Stimulated activated memory B cell treated with anti-CD40 and anti-IgM and Interleukin-4, amounts not matched to agents 10 μg/mL and 1 μg/mL and 100 μg/mL, for 72 hours (primary cell): ENCODE results near the gene FST.

Source experiments
- ATAC-seq: fragments of 150-1000 bp; cut with Tn5 transposase; 2 replicates; pipeline ENCODE4 v1.10.0; 2021
- H3K27ac Mint-ChIP-seq: one replicate; pipeline ENCODE4 v1.8.0; 2022; ENCODE audit warnings: mild to moderate bottlenecking, mixed read lengths
- H3K27me3 Mint-ChIP-seq: one replicate; pipeline ENCODE4 v1.8.0; 2022; ENCODE audit warnings: mixed read lengths
- H3K36me3 Mint-ChIP-seq: one replicate; pipeline ENCODE4 v1.8.0; 2022; ENCODE audit warnings: mixed read lengths
- H3K4me1 Mint-ChIP-seq: one replicate; pipeline ENCODE4 v1.8.0; 2022; ENCODE audit warnings: mixed read lengths
- H3K4me3 Mint-ChIP-seq: one replicate; pipeline ENCODE4 v1.8.0; 2022; ENCODE audit warnings: mild to moderate bottlenecking, moderate library complexity, mixed read lengths
- H3K9me3 Mint-ChIP-seq: one replicate; pipeline ENCODE4 v1.8.0; 2022; ENCODE audit warnings: mixed read lengths

FST gene

DNA sequence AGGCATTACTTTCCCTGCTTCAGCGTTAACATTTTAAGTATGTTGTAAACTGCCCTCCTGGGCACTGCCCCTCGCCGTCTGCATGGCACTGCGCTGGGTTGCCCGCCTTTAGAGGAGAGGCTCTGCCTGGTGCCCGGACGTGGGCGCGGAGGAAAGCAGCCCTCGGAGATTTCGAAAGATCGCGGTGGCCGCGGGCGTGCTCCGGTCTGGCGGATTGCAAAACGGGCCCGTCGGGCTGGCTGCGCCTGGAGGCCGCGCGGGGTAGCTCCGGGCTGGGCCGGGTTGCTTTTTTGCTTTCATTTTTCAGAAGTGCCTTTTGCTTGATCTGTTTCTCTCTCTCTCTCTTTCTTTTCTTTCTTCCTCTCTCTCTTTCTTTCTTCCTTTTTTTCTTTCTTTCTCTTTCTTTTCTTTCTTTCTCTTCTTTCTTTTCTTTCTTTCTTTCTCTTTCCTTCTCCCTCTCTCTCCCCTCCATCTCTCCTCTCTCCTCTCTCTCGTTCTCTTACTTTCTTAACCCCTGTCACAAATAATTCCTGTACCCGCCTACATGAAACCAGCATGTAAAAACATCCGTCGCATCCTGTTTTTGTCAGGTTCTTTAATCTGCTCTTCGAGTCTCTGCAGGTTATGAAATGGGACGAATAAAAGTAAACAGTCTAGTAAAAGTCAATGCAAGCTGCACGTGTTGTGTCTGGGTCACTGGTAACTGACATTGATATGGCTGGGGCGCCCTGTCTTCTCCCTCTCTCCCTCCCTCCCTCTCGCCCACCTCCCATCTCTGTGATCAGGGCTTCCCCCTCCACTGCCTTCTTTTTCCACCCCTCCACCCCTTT lies 1.7 kb downstream of the FST start:
- peaks cover 43% of the 10 kb centered on the region for H3K4me1 Mint-ChIP-seq
- H3K9me3 Mint-ChIP-seq = no peaks in the 10 kb centered on the region
- peaks cover 60% of the 10 kb centered on the region for H3K27me3 Mint-ChIP-seq
- peak overlapping the region; percentile 68 for H3K27ac Mint-ChIP-seq
- H3K36me3 Mint-ChIP-seq = no peaks in the 10 kb centered on the region
- peak; percentile 68 for ATAC-seq
- H3K4me3 Mint-ChIP-seq = peak overlapping the region; percentile 92

DNA sequence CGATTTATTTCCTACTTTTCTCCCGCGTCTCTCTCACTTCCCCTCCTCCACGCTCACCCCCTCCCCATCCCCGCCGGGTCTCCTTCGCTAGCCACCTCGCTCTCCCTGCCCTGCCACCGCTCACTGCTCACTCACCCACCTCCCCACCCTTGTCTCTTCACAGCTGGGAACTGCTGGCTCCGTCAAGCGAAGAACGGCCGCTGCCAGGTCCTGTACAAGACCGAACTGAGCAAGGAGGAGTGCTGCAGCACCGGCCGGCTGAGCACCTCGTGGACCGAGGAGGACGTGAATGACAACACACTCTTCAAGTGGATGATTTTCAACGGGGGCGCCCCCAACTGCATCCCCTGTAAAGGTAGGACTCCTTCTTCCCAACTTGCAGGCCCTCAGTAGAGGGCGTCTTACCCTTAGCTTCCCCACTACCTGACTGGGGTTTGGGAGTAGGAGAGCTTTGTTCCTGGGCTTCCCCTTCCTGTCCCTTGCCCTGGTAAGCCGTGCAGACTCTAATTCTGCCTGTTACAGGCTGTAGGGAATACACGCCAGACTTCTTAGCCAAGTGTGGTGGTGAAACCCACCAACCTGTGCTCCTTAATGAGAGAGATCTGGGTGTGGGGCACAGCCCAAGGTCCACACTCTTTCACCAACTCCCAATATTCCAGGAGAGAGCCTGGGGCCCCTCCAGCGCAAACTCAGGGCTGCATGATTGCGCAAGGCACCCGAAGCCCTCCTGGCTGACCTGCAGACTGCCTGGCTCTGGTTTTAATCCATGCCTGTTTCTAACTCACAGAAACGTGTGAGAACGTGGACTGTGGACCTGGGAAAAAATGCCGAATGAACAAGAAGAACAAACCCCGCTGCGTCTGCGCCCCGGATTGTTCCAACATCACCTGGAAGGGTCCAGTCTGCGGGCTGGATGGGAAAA lies 2.5 kb downstream of the FST start:
- peak overlapping the region; percentile 68 for H3K27ac Mint-ChIP-seq
- peak; percentile 53 for ATAC-seq
- no peaks in the 10 kb centered on the region for H3K9me3 Mint-ChIP-seq
- no peaks in the 10 kb centered on the region for H3K36me3 Mint-ChIP-seq
- peaks cover 59% of the 10 kb centered on the region for H3K27me3 Mint-ChIP-seq
- H3K4me1 Mint-ChIP-seq = peaks cover 43% of the 10 kb centered on the region
- H3K4me3 Mint-ChIP-seq = peak overlapping the region; percentile 92

DNA sequence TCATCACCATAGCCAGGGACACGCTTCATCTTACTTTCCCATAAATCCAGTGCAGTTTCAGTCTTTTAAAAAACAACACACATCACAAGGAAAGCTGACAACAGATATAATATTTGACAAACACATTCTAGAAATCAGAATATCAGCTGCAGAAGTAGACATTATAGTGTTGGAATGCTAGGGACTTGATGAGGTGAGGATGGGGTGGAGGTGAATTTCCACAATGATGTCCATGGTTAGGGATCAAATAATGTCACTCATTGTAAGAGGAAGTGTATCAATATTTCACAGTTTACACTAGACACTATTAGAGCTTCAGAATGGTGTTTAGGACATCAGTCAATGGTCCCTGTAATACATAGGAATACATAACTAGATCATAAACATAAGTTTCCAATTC lies 7.0 kb downstream of the FST start:
- peaks cover 24% of the 10 kb centered on the region for H3K27me3 Mint-ChIP-seq
- ATAC-seq = no peak
- H3K36me3 Mint-ChIP-seq = no peaks in the 10 kb centered on the region
- H3K9me3 Mint-ChIP-seq = peaks cover 2% of the 10 kb centered on the region
- H3K4me1 Mint-ChIP-seq = peaks cover 10% of the 10 kb centered on the region
- no peak overlapping the region for H3K27ac Mint-ChIP-seq
- H3K4me3 Mint-ChIP-seq = no peak overlapping the region

DNA sequence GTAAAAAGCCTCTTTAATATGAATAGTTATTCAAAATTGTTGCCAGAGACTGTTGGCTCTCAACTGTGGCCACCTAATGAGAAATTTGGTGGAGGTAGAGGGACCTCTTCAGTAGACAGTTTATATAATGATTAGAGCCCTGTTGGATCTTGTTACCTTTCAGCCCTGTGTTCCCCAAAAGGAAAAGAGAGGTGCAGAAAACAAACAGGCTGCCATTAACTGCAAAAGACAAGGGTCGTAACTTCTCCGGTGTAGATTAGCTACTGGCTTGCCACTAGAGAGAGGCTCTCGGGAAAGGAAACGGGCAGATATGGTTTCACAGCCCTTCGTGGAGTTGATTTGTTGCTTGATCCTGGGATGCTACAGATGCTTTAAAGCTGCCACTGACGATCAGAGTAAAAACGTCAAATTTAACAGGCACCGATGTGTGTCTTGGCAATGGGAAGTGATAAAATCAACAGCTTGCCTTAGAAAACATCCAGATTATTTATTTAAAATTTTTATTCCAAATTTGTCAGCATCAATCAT lies 7.8 kb downstream of the FST start:
- Mint-ChIP-seq H3K36me3 (no peaks in the 10 kb centered on the region), H3K9me3 (peaks cover 2% of the 10 kb centered on the region), H3K27me3 (peaks cover 24% of the 10 kb centered on the region)

DNA sequence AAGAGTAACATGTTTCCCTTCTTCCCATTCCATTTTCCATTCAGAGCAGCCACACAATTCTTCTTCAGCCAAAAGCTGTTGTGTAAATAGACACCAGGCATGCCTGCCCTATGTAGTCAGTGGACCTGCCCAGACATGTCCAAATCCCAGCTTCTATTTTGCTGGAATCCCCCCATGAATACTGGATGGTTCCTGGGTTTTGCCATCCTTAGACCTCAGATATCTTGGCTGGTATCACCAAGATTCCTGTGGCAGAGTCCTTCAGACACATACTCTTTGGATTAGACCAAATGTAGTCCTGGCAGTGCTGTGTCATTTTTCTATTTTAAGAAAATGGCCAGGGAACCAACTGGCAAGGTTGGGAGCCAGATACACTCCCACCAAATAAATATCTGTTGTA lies 10.3 kb downstream of the FST start:
- H3K4me1 Mint-ChIP-seq = no peaks in the 10 kb centered on the region
- H3K36me3 Mint-ChIP-seq = no peaks in the 10 kb centered on the region
- H3K27me3 Mint-ChIP-seq = peaks cover 35% of the 10 kb centered on the region
- no peak overlapping the region for H3K27ac Mint-ChIP-seq
- H3K9me3 Mint-ChIP-seq = peaks cover 5% of the 10 kb centered on the region
- no peak overlapping the region for H3K4me3 Mint-ChIP-seq
- no peak for ATAC-seq

More for the DNA sequence above, 7.8 kb downstream of the FST start:
- H3K4me1 Mint-ChIP-seq = peaks cover 2% of the 10 kb centered on the region
- no peak for ATAC-seq
- no peak overlapping the region for H3K27ac Mint-ChIP-seq
- no peak overlapping the region for H3K4me3 Mint-ChIP-seq

DNA sequence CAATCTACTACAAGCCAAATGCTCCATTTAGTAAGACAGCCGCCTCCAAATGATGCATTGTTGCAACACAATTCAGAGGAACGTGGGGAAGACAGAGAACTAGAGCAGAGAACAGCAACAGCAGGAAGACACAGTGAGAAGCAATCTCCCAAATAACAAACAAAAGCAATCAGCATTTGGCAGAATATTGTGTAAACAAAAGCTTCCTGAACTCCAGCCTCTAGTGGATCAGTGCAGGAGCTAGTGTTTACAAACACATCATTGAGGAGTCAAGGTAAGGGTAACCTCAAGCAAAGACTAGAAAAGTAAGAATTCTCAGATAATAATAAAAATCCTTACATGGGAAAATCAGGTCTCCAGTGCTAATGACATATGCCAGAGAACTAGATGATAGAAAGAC lies 20.6 kb downstream of the FST start:
- H3K27ac Mint-ChIP-seq = no peak overlapping the region

DNA sequence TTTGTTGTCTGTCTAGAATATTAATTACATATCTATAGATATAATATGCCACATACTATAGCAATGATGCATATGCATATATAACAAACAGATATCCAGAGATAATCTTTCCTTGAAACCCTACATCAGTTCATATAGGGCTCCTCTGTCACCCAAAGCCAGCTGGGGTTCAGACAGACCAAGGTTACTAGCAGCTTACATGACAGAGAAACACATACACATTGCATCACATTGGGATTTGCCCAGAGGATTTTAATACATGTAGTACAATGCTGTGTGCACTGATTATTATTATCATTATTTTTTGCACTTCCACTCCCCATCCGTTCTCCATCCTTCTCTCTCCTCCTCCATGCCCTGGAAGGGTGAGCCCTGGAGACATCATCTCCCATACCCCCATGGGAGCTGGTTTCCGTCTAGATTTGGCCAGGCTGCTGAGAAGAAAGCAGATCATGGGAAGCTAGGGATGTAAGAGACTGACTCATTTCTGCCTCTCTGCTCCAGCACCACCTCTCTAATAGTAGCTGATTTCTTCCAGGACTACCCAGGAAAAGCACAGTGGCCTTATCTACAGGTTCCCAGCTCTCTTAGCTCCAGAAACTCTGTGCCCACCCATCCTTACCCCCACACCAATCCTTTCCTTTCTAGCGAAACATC lies 23.3 kb downstream of the FST start:
- H3K9me3 Mint-ChIP-seq = peaks cover 6% of the 10 kb centered on the region
- ATAC-seq = peak; percentile 36
- no peaks in the 10 kb centered on the region for H3K27me3 Mint-ChIP-seq
- H3K36me3 Mint-ChIP-seq = no peaks in the 10 kb centered on the region
- H3K4me1 Mint-ChIP-seq = no peaks in the 10 kb centered on the region
- H3K27ac Mint-ChIP-seq = no peak overlapping the region
- no peak overlapping the region for H3K4me3 Mint-ChIP-seq

More for the DNA sequence above, 20.6 kb downstream of the FST start:
- H3K4me1 Mint-ChIP-seq = no peaks in the 10 kb centered on the region
- no peaks in the 10 kb centered on the region for H3K36me3 Mint-ChIP-seq
- no peak for ATAC-seq
- H3K27me3 Mint-ChIP-seq = peaks cover 11% of the 10 kb centered on the region
- peaks cover 3% of the 10 kb centered on the region for H3K9me3 Mint-ChIP-seq
- no peak overlapping the region for H3K4me3 Mint-ChIP-seq

DNA sequence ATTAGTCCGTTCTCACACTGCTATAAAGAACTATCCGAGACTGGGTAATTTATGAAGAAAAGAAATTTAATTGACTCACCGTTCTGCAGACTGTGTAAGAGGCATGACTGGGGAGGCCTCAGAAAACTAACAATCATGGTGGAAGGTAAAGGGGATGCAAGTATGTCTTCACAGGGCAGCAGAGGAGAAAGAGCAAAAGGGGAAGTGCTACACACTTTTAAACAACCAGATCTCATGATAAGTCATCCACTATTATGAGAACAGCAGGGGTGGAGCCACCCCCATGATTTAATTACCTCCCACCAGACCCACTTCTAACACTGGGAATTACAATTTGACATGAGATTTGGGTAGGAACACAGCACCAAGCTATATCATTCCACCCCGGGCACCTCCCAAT lies 26.6 kb downstream of the FST start:
- H3K36me3 Mint-ChIP-seq = peaks cover 5% of the 10 kb centered on the region
- no peak for ATAC-seq
- H3K4me1 Mint-ChIP-seq = no peaks in the 10 kb centered on the region
- H3K9me3 Mint-ChIP-seq = peaks cover 27% of the 10 kb centered on the region
- no peak overlapping the region for H3K27ac Mint-ChIP-seq
- no peak overlapping the region for H3K4me3 Mint-ChIP-seq
- no peaks in the 10 kb centered on the region for H3K27me3 Mint-ChIP-seq

DNA sequence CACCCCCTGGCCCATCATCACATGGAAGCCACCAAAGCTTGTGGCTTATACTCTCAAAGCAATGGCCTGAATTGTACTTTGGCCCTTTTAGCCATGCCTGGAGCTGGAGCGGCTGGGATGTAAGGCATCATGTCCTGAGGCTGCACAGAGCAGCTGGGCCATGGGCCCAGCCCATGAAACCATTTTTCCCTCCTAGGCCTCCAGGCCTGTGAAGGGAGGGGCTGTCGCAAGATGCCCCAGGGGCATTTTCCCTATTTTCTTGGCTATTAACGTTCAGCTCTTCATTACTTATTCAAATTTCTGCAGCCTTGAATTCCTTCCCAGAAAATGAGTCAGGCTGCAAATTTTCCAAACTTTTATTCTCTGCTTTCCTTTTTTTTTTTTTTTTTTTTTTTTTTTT lies 27.7 kb downstream of the FST start:
- Mint-ChIP-seq H3K27ac (no peak overlapping the region), H3K27me3 (no peaks in the 10 kb centered on the region), H3K9me3 (peaks cover 27% of the 10 kb centered on the region), H3K4me3 (no peak overlapping the region), H3K4me1 (no peaks in the 10 kb centered on the region), H3K36me3 (peaks cover 5% of the 10 kb centered on the region)
- ATAC-seq = no peak

DNA sequence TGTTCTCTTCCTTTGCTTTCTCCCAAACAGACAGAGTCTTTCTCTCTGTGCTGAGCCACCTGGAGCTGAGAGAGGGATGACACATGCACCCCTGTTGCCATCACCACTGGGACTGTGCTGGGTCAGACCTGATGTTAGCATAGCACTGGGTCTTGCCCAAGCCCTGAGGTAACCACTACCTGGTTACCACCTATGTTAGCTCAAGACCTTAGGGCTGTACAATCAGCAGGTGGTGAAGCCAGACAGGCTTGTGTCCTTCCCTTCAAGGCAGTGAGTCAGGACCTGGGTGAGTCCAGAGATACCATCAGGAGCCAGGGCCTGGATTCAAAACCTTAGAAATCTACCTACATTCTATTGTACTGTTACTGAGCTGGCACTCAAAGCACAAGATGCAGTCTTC lies 32.1 kb downstream of the FST start:
- Mint-ChIP-seq H3K4me1 (no peaks in the 10 kb centered on the region), H3K27ac (no peak overlapping the region), H3K4me3 (no peak overlapping the region), H3K27me3 (no peaks in the 10 kb centered on the region), H3K9me3 (peaks cover 21% of the 10 kb centered on the region), H3K36me3 (peaks cover 5% of the 10 kb centered on the region)
- ATAC-seq = no peak

DNA sequence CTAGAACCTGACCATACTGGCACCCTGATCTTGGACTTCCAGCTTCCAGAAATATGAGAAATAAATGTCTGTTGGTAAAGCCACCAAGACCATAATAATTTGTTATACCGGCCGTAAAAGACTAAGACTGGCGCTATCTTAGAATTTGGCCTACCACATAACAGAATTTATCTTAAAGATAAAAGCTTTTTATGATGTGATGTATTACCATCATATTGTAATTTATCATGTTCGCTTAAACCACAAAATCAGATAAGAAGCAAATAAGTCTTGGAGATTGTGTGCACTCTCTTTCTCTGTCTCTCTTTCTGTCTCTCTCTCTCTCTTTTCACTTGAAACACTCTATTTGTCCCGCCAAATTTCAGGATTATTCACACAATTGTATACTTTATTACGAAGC lies 35.6 kb downstream of the FST start:
- no peak overlapping the region for H3K4me3 Mint-ChIP-seq
- H3K27ac Mint-ChIP-seq = no peak overlapping the region
- no peak for ATAC-seq
- H3K9me3 Mint-ChIP-seq = peaks cover 8% of the 10 kb centered on the region
- no peaks in the 10 kb centered on the region for H3K4me1 Mint-ChIP-seq
- peaks cover under 1% of the 10 kb centered on the region for H3K36me3 Mint-ChIP-seq
- no peaks in the 10 kb centered on the region for H3K27me3 Mint-ChIP-seq

DNA sequence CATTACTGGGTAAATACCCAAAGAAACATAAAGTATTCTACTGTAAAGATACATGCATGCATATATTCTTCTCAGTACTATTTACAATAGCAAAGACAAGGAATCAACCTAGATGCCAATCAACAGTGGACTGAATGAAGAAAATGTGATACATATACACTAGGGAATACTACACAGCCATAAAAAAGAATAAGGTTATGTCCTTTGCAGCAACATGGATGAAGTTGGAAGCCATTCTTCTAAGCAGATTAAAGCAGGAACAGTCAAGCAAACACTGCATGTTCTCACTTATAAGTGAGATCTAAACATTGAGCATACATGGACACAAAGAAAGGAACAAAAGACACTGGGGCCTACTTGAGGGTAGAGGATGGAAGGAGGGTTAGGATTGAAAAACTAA lies 40.4 kb downstream of the FST start:
- Mint-ChIP-seq H3K27ac (no peak overlapping the region), H3K4me3 (no peak overlapping the region), H3K36me3 (no peaks in the 10 kb centered on the region), H3K27me3 (no peaks in the 10 kb centered on the region), H3K9me3 (peaks cover 10% of the 10 kb centered on the region), H3K4me1 (no peaks in the 10 kb centered on the region)
- ATAC-seq = no peak
